ENCODE results near the gene SEMG1. TPM values are rescaled to one million over a fixed set of nuclear protein-coding genes. Genes with fewer than 3 reads are reported as not detected.

Gene SEMG1
- polyA plus RNA-seq, 1 donor (not counting 4 experiments of a cell fraction or from before 2014, with no cell fraction given): not detected

- Histone ChIP-seq H3K9me3 (ENCODE audit: control insufficient read depth, low read depth, low read length) (no peaks in the 10 kb centered on the region), H4K20me1 (ENCODE audit: control insufficient read depth, extremely low read depth, insufficient read depth, low read length) (no peaks in the 10 kb centered on the region), H3K36me3 (ENCODE audit: control insufficient read depth in 2 of 2, extremely low read depth in 1 of 2, insufficient read depth in 2 of 2, low read length in 2 of 2) (no peaks in the 10 kb centered on the region), H3K79me2 (ENCODE audit: control insufficient read depth, insufficient read depth, low read length) (no peaks in the 10 kb centered on the region), H3K27ac (ENCODE audit: control insufficient read depth, insufficient read depth, low read length) (no peak overlapping the region), H3K4me3 (ENCODE audit: control insufficient read depth in 2 of 3, extremely low read depth in 1 of 3, insufficient read depth in 2 of 3, low read depth in 1 of 3, low read length in 3 of 3) (no peak overlapping the region), H3K27me3 (ENCODE audit: control insufficient read depth, extremely low read depth, insufficient read depth, low read length) (no peaks in the 10 kb centered on the region), H3K9ac (ENCODE audit: control insufficient read depth, extremely low read depth, insufficient read depth, low read length) (no peak overlapping the region), H2AFZ (ENCODE audit: control insufficient read depth, low read length) (no peak overlapping the region), H3K4me2 (ENCODE audit: control insufficient read depth, extremely low read depth, insufficient read depth, low read depth, low read length) (no peak overlapping the region), H3K9me1 (ENCODE audit: control insufficient read depth, extremely low read depth, insufficient read depth, low read length) (no peaks in the 10 kb centered on the region), H3K4me1 (ENCODE audit: control insufficient read depth, extremely low read depth, insufficient read depth, low read length) (peaks cover 12% of the 10 kb centered on the region)
- TF ChIP-seq EZH2 (IDR thresholded peaks at IDR 0.05; ENCODE audit: low read length): no peak
- TF ChIP-seq CTCF (optimal IDR thresholded peaks at IDR 0.05 in 1 of 3, IDR thresholded peaks at IDR 0.05 in 1 of 3, conservative IDR thresholded peaks at IDR 0.05 in 1 of 3; ENCODE audit: extremely low read depth in 1 of 3, insufficient read depth in 2 of 3, low read length in 3 of 3): no peak
- FAIRE-seq (no peak), DNase-seq (ENCODE audit: low read depth, low spot score) (no peak)
- dilution Hi-C loops (cut with MboI; ENCODE audit: extremely low pct_ligation_motif_present, low sequenced_read_pairs): no loop called here
Measured at GRCh38 chr20:45258259-45258658, 51.4 kb downstream of the SEMG1 start.

DNA sequence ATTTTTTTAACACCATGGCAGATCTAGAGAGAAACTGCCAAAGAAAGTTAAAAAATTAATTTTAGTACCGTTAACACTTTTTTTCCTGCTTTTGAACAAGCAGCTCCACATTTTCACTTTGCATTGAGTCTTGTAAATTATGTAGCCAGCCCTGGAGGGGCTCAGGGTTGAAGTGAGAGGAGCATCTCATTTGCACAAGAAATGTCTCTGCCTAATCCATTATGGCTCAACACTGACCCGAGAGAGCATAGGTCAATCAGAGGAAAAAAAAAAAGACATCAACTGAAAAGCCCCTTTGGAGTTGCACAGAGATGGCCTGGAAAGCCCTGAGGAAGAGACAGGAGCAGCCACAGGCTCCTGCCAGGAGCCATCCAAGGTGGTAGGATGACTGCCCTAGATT lies 51.8 kb downstream of the SEMG1 start:
- Histone ChIP-seq H3K27ac (ENCODE audit: control insufficient read depth, insufficient read depth, low read length) (no peak overlapping the region), H3K4me1 (ENCODE audit: control insufficient read depth, extremely low read depth, insufficient read depth, low read length) (peaks cover 12% of the 10 kb centered on the region), H4K20me1 (ENCODE audit: control insufficient read depth, extremely low read depth, insufficient read depth, low read length) (no peaks in the 10 kb centered on the region), H3K27me3 (ENCODE audit: control insufficient read depth, extremely low read depth, insufficient read depth, low read length) (no peaks in the 10 kb centered on the region), H3K9me1 (ENCODE audit: control insufficient read depth, extremely low read depth, insufficient read depth, low read length) (no peaks in the 10 kb centered on the region), H3K4me3 (ENCODE audit: control insufficient read depth in 2 of 3, extremely low read depth in 1 of 3, insufficient read depth in 2 of 3, low read depth in 1 of 3, low read length in 3 of 3) (no peak overlapping the region), H3K4me2 (ENCODE audit: control insufficient read depth, extremely low read depth, insufficient read depth, low read depth, low read length) (no peak overlapping the region), H3K36me3 (ENCODE audit: control insufficient read depth in 2 of 2, extremely low read depth in 1 of 2, insufficient read depth in 2 of 2, low read length in 2 of 2) (no peaks in the 10 kb centered on the region), H3K9me3 (ENCODE audit: control insufficient read depth, low read depth, low read length) (no peaks in the 10 kb centered on the region), H3K9ac (ENCODE audit: control insufficient read depth, extremely low read depth, insufficient read depth, low read length) (no peak overlapping the region), H2AFZ (ENCODE audit: control insufficient read depth, low read length) (no peak overlapping the region), H3K79me2 (ENCODE audit: control insufficient read depth, insufficient read depth, low read length) (no peaks in the 10 kb centered on the region)
- FAIRE-seq: no peak
- no peak for TF ChIP-seq EZH2 (IDR thresholded peaks at IDR 0.05; ENCODE audit: low read length)
- TF ChIP-seq CTCF (optimal IDR thresholded peaks at IDR 0.05 in 1 of 3, IDR thresholded peaks at IDR 0.05 in 1 of 3, conservative IDR thresholded peaks at IDR 0.05 in 1 of 3; ENCODE audit: extremely low read depth in 1 of 3, insufficient read depth in 2 of 3, low read length in 3 of 3): no peak
- no peak for DNase-seq (ENCODE audit: low read depth, low spot score)
- dilution Hi-C loops (cut with MboI; ENCODE audit: extremely low pct_ligation_motif_present, low sequenced_read_pairs): no loop called here

Other genes starting within 250 kb of the SEMG1 start
- 31.5 to 47.7 TPM (median 32.9 TPM) in 3 replicates for gene TOMM34, start 246.6 kb upstream of the SEMG1 start, polyA plus RNA-seq
- 23.4 to 30.5 TPM (median 27.4 TPM) in 3 replicates for gene STK4, start 240.5 kb upstream of the SEMG1 start, polyA plus RNA-seq
- 1.1 to 2.5 TPM (median 1.5 TPM) in 3 replicates for gene KCNS1, start 105.9 kb upstream of the SEMG1 start, polyA plus RNA-seq
- gene WFDC5, start 91.9 kb upstream of the SEMG1 start, polyA plus RNA-seq: 2.4 to 11.7 TPM (median 5.1 TPM) in 3 replicates
- gene WFDC12, start 82.6 kb upstream of the SEMG1 start, polyA plus RNA-seq: 0.32 to 2.9 TPM (median 1.8 TPM) in 3 replicates
- gene PI3, start 32.1 kb upstream of the SEMG1 start, polyA plus RNA-seq: 46.4 to 226 TPM (median 71.1 TPM) in 3 replicates
- not detected in 3 replicates for gene SEMG2, start 14.3 kb downstream of the SEMG1 start, polyA plus RNA-seq
- 203 to 395 TPM (median 262 TPM) in 3 replicates for gene SLPI, start 47.5 kb downstream of the SEMG1 start, polyA plus RNA-seq
- not detected in 3 replicates for gene RBPJL, start 99.8 kb downstream of the SEMG1 start, polyA plus RNA-seq
- 0.08 TPM in 1 of 3 replicates, not detected in the others for gene MATN4, start 101.3 kb downstream of the SEMG1 start, polyA plus RNA-seq
- gene SDC4, start 141.4 kb downstream of the SEMG1 start, polyA plus RNA-seq: 114 to 206 TPM (median 140 TPM) in 3 replicates
- 16.8 to 29.8 TPM (median 22.0 TPM) in 3 replicates for gene SYS1, start 156.1 kb downstream of the SEMG1 start, polyA plus RNA-seq
- not detected in 3 replicates for gene TP53TG5, start 171.3 kb downstream of the SEMG1 start, polyA plus RNA-seq
- 33.8 to 42.3 TPM (median 37.4 TPM) in 3 replicates for gene DBNDD2, start 201.3 kb downstream of the SEMG1 start, polyA plus RNA-seq
- gene PIGT, start 209.1 kb downstream of the SEMG1 start, polyA plus RNA-seq: 25.9 to 37.6 TPM (median 26.5 TPM) in 3 replicates